ENCODE results near the gene SLC66A1.

The SLC66A1 gene

GRCh38 chr1:19319196-19319595 lies 7.1 kb downstream of the SLC66A1 start:
- H3K79me2 ChIP-seq (ENCODE audit: insufficient read depth, low read length): peaks cover 6% of the 10 kb centered on the region; the same call in 1 of the 2 replicates
- no peak overlapping the region for H2AFZ ChIP-seq (ENCODE audit: low read length)
- H3K9ac ChIP-seq (ENCODE audit: low read depth, low read length, poor library complexity, severe bottlenecking): no peak overlapping the region
- H3K9me2 ChIP-seq (replicated peaks; ENCODE audit: low read depth, low read length): no peaks in the 10 kb centered on the region
- H3K4me3 ChIP-seq (ENCODE audit: low read length, poor library complexity, severe bottlenecking): no peak overlapping the region
- H3K27me3 ChIP-seq (ENCODE audit: insufficient read depth, low read length, poor library complexity, severe bottlenecking): no peaks in the 10 kb centered on the region
- H4K20me1 ChIP-seq (ENCODE audit: insufficient read depth, low read length, poor library complexity, severe bottlenecking): no peaks in the 10 kb centered on the region
- H3K4me2 ChIP-seq (ENCODE audit: low read depth, low read length, poor library complexity, severe bottlenecking): no peak overlapping the region
- no peaks in the 10 kb centered on the region for H3K36me3 ChIP-seq (ENCODE audit: insufficient read depth, low read length)
- H3F3A ChIP-seq (ENCODE audit: low read depth): no peaks in the 10 kb centered on the region
- TF ChIP-seq EZH2phosphoT487 (IDR thresholded peaks at IDR 0.05; ENCODE audit: borderline replicate concordance): no peak
- H3K4me1 ChIP-seq (ENCODE audit: insufficient read depth, low read length, poor library complexity, severe bottlenecking): peaks cover 30% of the 10 kb centered on the region
- H3K9me3 ChIP-seq (ENCODE audit: insufficient read depth, low read depth, low read length): no peaks in the 10 kb centered on the region

- Histone ChIP-seq H3K9ac (ENCODE audit: low read depth, low read length, poor library complexity, severe bottlenecking) (no peak overlapping the region), H3K9me3 (ENCODE audit: insufficient read depth, low read depth, low read length) (no peaks in the 10 kb centered on the region), H3K79me2 (ENCODE audit: insufficient read depth, low read length) (no peaks in the 10 kb centered on the region; the same call in 1 of the 2 replicates), H3K27me3 (ENCODE audit: insufficient read depth, low read length, poor library complexity, severe bottlenecking) (no peaks in the 10 kb centered on the region), H3K9me2 (replicated peaks; ENCODE audit: low read depth, low read length) (no peaks in the 10 kb centered on the region), H4K20me1 (ENCODE audit: insufficient read depth, low read length, poor library complexity, severe bottlenecking) (no peaks in the 10 kb centered on the region), H3K36me3 (ENCODE audit: insufficient read depth, low read length) (no peaks in the 10 kb centered on the region; the same call in 1 of the 2 replicates), H3F3A (ENCODE audit: low read depth) (no peaks in the 10 kb centered on the region), H2AFZ (ENCODE audit: low read length) (no peak overlapping the region), H3K4me3 (ENCODE audit: low read length, poor library complexity, severe bottlenecking) (no peak overlapping the region), H3K4me1 (ENCODE audit: insufficient read depth, low read length, poor library complexity, severe bottlenecking) (peaks cover 12% of the 10 kb centered on the region), H3K4me2 (ENCODE audit: low read depth, low read length, poor library complexity, severe bottlenecking) (no peak overlapping the region)
- no peak for TF ChIP-seq CTCF (conservative IDR thresholded peaks at IDR 0.05; ENCODE audit: low read length)
- no peak for TF ChIP-seq EZH2phosphoT487 (IDR thresholded peaks at IDR 0.05; ENCODE audit: borderline replicate concordance)
Measured at GRCh38 chr1:19321071-19321470, 8.9 kb downstream of the SLC66A1 start.

DNA sequence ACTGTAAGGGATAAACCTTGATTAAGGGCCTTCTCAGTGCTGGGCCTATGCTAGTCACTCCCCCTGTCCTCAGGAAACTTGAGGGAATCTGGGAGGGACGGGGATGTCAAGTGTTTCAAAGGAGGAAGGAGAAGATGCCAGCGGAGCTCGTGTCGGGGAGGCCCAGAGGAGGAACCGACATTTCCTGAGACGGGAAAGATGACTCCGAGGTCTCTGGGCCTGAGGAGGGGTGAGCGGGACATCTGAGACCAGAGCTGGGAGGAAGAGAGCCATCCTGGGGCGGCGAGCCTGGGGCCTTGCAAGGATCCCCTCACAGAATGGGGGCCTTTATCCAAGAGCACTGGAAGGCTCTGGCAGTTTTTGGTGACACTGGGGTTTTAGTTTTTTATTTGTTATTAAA lies 10.4 kb downstream of the SLC66A1 start:
- H3K27me3 ChIP-seq (ENCODE audit: insufficient read depth, low read length, poor library complexity, severe bottlenecking): no peaks in the 10 kb centered on the region
- H3K4me1 ChIP-seq (ENCODE audit: insufficient read depth, low read length, poor library complexity, severe bottlenecking): no peaks in the 10 kb centered on the region

More for the DNA sequence above, 10.4 kb downstream of the SLC66A1 start:
- Histone ChIP-seq H3K9me2 (replicated peaks; ENCODE audit: low read depth, low read length) (no peaks in the 10 kb centered on the region), H2AFZ (ENCODE audit: low read length) (no peak overlapping the region), H3K36me3 (ENCODE audit: insufficient read depth, low read length) (no peaks in the 10 kb centered on the region; the same call in 1 of the 2 replicates), H3F3A (ENCODE audit: low read depth) (no peaks in the 10 kb centered on the region), H3K4me3 (ENCODE audit: low read length, poor library complexity, severe bottlenecking) (no peak overlapping the region), H3K4me2 (ENCODE audit: low read depth, low read length, poor library complexity, severe bottlenecking) (no peak overlapping the region), H3K9me3 (ENCODE audit: insufficient read depth, low read depth, low read length) (no peaks in the 10 kb centered on the region), H3K9ac (ENCODE audit: low read depth, low read length, poor library complexity, severe bottlenecking) (no peak overlapping the region), H4K20me1 (ENCODE audit: insufficient read depth, low read length, poor library complexity, severe bottlenecking) (no peaks in the 10 kb centered on the region), H3K79me2 (ENCODE audit: insufficient read depth, low read length) (no peaks in the 10 kb centered on the region)
- TF ChIP-seq EZH2phosphoT487 (IDR thresholded peaks at IDR 0.05; ENCODE audit: borderline replicate concordance) (no peak), CTCF (conservative IDR thresholded peaks at IDR 0.05; ENCODE audit: low read length) (no peak)

All from Loucy (cell line).